Psoas muscle (tissue), 8 donors: ENCODE measurements around the gene FLNA. TPM values are rescaled to one million over a fixed set of nuclear protein-coding genes. Genes with fewer than 3 reads are reported as not detected.
A peak's percentile ranks its signal among the peaks of the same experiment; 100 is the strongest.

Source experiments
- ATAC-seq, 4 donors: fragments of 200-7000 bp; cut with Tn5 transposase; one replicate each; pipeline ENCODE4 v1.9.1; 2020; ENCODE audit warnings: moderate library complexity in 3 of 4, mild to moderate bottlenecking in 2 of 4
- DNase-seq, 2 donors: peaks; one replicate each; pipeline ENCODE4 v3.0.0-alpha.2; 2020
- H3K27ac ChIP-seq: fragments of 200-600 bp; one replicate; pipeline ENCODE4 v1.8.0; 2022
- H3K27me3 ChIP-seq, 3 donors: fragments of 200-600 bp in 1 of 3; one replicate each; pipeline versions ENCODE4 v1.6.1 to v1.8.0; 2013 to 2022; ENCODE audit warnings: low read length in 2 of 3, mild to moderate bottlenecking in 2 of 3, moderate library complexity in 1 of 3; ENCODE audit not compliant: insufficient read depth in 3 of 3
- H3K36me3 ChIP-seq, 2 donors: fragments of 200-600 bp in 1 of 2; one replicate each; pipeline versions ENCODE4 v1.6.1 to v1.8.0; 2013 to 2022; ENCODE audit warnings: low read depth in 1 of 2, mild to moderate bottlenecking in 1 of 2, moderate library complexity in 1 of 2; ENCODE audit not compliant: insufficient read depth in 1 of 2
- H3K4me1 ChIP-seq: fragments of 200-600 bp; one replicate; pipeline ENCODE4 v1.8.0; 2022
- H3K4me3 ChIP-seq: fragments of 200-600 bp; one replicate; pipeline ENCODE4 v1.8.0; 2022; ENCODE audit warnings: mild to moderate bottlenecking
- H3K9me3 ChIP-seq: fragments of 200-600 bp; one replicate; pipeline ENCODE4 v1.8.0; 2022
- WGBS, 3 donors: extraction: QIAGEN DNeasy Blood & Tissue Kit; methylation state at CpG; one replicate each; pipeline versions ENCODE4 v1.1.6 to v1.1.7; 2013; 5-methylcytosine and 5-hydroxymethylcytosine counted together
- intact Hi-C, 2 donors: fragments of 100-400 bp; cut with DNase I; formaldehyde crosslinking; loops; one replicate each; pipeline versions ENCODE4 v1.11.0 to v1.14.2; 2022
- polyA plus RNA-seq, 3 donors: library from polyadenylated mRNA; stranded (reverse); fragments of 200-250 nt; gene quantifications; one replicate each; pipeline ENCODE4 v1.2.3, GENCODE V29; 2013
- total RNA-seq, 4 donors: library from RNA; stranded (reverse); fragmentation: NEBNext Ultra II Directional in 2 of 4; extraction: Animal tissue kit (Norgen Biotek cat#: 25700) in 2 of 4; gene quantifications; one replicate each; pipeline versions ENCODE4 v1.2.1 to v1.2.4, GENCODE V29; 2021 to 2023
- TF ChIP-seq, protein P1 (sequence below): fragments of 200-600 bp; IDR thresholded peaks from one replicate; pipeline ENCODE4 v1.8.0; 2022; ENCODE audit warnings: antibody characterized with exemption
- donor health status: healthy with polysubstance abuse.
- donor health status: DM: no; HTN: no; CAD: no; lungs with moderate emphysema.
- donor health status: Bipolar disorder and iron deficiency.
- donor health status: healthy.
- donor health status: DM: yes; HTN: yes; CAD: no.
- donor health status: DM: no; HTN: no; CAD: no.
- donor health status: DM: no; HTN: no; CAD: no.
- donor health status: DM: yes; HTN: yes; CAD: no.

Gene FLNA
- total and polyA plus RNA-seq, 7 donors: 45.7 to 106 (median 67.4) TPM

DNA sequence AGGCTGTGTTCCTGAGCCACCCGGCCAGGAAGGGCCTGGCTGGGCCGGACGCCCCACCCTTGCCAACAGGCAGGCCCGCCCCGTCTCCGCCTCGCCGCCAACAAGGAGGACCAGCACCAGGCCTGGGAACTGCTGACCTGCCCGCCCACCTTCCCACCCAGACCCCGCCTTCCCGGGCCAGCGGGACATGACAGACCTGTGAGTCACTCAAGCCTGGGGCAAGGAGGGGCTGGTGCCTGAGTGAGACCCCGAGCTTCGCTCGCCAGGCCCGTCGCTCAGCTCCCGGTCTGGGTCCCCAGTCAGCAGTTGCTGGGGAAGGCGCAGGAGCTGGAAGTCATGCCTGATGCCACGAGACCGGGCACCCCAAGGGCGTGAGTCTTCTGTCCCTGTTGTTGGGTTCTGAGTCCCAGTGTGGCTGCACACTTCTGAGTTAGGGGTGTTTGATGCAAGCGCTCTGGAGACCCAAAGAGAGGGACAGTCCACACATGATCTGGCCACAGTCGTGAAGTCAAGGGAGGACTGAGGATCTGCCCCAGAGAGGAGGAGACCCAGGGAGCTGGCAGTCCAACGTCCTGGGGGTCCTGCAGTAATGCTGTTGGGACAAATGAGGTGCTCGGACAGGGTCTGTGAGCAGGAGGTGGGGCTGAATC lies 34.9 kb upstream of the FLNA start, which contains the start of gene DNASE1L1:
Gene DNASE1L1, minus strand, starts transcription at position 33 of the 650 bp plus-strand sequence. CDS start 3,686 bp downstream, outside the sequence.
- no peaks in the 10 kb centered on the region for H3K9me3 ChIP-seq
- WGBS, 3 donors: 17 to 47% (median 39%) methylated on average over 13 to 26 of the region's 26 CpGs
- DNase-seq: peak; percentile 89 to 94
- H3K4me1 ChIP-seq: no peaks in the 10 kb centered on the region
- TF ChIP-seq, protein P1, sequence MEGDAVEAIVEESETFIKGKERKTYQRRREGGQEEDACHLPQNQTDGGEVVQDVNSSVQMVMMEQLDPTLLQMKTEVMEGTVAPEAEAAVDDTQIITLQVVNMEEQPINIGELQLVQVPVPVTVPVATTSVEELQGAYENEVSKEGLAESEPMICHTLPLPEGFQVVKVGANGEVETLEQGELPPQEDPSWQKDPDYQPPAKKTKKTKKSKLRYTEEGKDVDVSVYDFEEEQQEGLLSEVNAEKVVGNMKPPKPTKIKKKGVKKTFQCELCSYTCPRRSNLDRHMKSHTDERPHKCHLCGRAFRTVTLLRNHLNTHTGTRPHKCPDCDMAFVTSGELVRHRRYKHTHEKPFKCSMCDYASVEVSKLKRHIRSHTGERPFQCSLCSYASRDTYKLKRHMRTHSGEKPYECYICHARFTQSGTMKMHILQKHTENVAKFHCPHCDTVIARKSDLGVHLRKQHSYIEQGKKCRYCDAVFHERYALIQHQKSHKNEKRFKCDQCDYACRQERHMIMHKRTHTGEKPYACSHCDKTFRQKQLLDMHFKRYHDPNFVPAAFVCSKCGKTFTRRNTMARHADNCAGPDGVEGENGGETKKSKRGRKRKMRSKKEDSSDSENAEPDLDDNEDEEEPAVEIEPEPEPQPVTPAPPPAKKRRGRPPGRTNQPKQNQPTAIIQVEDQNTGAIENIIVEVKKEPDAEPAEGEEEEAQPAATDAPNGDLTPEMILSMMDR: no peak
- peak within 1 kb of the TSS; percentile 93 for H3K27ac ChIP-seq
- H3K4me3 ChIP-seq: peak within 1 kb of the TSS; percentile 69
- peak; percentile 86 to 89 (median 87) for ATAC-seq
- peaks cover 0 to 17% of the 10 kb centered on the region in 2 donors for H3K36me3 ChIP-seq
- H3K27me3 ChIP-seq: no peaks in the 10 kb centered on the region
- intact Hi-C loops: no loop called here

DNA sequence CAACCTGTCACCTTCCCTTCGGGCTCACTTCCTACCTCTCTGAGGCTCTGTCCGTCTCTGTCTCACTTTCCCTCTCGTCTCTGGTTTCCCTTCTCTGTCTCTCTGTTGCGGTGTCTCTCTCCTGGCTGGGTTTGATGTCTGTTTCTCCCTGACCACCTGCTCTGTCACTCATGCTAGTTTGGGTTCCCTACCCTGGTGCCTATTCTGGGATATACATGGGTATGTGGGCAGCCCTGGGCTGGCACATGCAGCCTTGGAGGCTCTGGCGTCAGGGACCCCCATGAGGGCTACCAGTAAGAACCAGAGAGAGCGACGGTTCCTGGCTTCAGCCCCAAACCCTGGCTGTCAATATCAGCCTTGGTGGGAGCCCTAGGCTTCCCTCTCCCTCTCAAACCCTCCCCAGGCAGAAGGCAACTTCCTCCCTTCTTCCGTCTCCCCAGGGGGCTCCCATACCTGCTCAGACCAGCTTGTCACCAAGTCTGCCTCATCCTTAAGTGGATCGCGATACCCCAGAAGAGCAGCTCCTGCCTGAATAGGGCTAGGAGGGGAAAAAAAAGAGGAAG lies 34.3 kb upstream of the FLNA start:
- H3K9me3 ChIP-seq: no peaks in the 10 kb centered on the region
- H3K27me3 ChIP-seq: no peaks in the 10 kb centered on the region
- ATAC-seq: peak; percentile 68 to 76 (median 74)
- peaks cover 0 to 18% of the 10 kb centered on the region in 2 donors for H3K36me3 ChIP-seq
- no peak for DNase-seq
- 14 to 35% (median 21%) methylated on average over 9 to 10 of the region's 10 CpGs for WGBS, 3 donors
- intact Hi-C loops: no loop called here
- H3K27ac ChIP-seq: peak overlapping the region; percentile 93
- TF ChIP-seq, protein P1: no peak
- H3K4me1 ChIP-seq: no peaks in the 10 kb centered on the region
- peak overlapping the region; percentile 69 for H3K4me3 ChIP-seq

DNA sequence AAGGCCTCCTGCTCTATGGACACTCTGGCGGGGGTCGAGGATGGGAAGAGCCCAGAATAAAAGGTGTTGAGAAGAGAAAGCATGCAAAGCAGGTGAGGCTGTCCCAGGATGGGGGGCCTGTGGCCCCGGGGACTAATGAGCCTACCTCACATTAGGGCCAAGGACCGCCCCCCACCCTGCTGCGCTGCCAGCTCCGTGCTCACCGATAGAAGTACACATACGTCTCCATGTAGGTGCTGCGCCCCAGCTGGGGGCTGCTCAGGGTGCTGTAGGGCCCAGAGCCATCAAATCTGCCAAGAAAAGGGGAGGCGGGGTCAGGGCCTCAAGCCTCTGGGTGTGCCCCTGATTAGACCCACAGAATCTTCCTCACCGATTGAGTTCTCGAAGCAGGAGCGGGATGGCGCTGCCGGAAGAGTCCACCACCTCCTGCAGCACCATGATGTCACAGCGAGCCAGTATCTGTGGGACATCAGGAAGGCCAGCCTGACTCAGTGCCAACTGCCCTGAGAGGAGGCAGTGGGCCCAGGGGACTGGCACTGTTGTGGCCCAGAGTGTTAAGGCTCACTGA lies 30.3 kb upstream of the FLNA start:
- ATAC-seq (no peak), DNase-seq (no peak)
- WGBS, 3 donors: 86 to 94% (median 91%) methylated on average over 13 to 16 of the region's 16 CpGs
- H3K36me3 ChIP-seq: peaks cover 3 to 38% of the 10 kb centered on the region in 2 donors
- no peak overlapping the region for H3K27ac ChIP-seq
- TF ChIP-seq, protein P1: no peak
- H3K9me3 ChIP-seq: no peaks in the 10 kb centered on the region
- H3K27me3 ChIP-seq: no peaks in the 10 kb centered on the region
- H3K4me3 ChIP-seq: no peak overlapping the region
- intact Hi-C loops: no loop called here
- H3K4me1 ChIP-seq: no peaks in the 10 kb centered on the region

DNA sequence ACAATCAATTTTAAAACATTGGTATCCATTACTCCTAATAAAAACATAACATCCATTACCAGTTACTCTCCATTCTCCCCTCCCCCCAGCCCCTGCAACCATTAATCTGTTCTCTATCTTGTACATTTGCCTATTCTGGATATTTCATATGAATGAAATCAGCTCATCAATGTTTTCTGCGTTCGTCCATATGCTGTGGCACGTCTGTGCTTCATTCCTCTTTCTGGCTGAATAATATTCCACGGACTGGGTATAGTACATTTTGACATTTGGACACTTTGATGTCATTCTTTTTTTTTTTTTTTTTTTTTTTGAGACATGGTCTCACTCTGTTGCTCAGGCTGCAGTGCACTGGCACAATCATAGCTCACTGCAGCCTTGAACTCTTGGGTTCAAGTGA lies 29.4 kb upstream of the FLNA start:
- Histone ChIP-seq H3K27me3 (no peaks in the 10 kb centered on the region), H3K4me3 (no peak overlapping the region), H3K9me3 (no peaks in the 10 kb centered on the region), H3K4me1 (no peaks in the 10 kb centered on the region), H3K27ac (no peak overlapping the region), H3K36me3 (peaks cover 3 to 46% of the 10 kb centered on the region in 2 donors)
- ATAC-seq (no peak), DNase-seq (no peak)
- intact Hi-C loops: no loop called here
- TF ChIP-seq, protein P1: no peak
- WGBS, 3 donors: 78 to 94% (median 87%) methylated on average over 4 of the region's 4 CpGs
